HCT116 (cell line): ENCODE results near the gene TRIM27. TPM values are rescaled to one million over a fixed set of nuclear protein-coding genes. Genes with fewer than 3 reads are reported as not detected.

Source experiments
- ATAC-seq: fragments of 200-7000 bp; cut with Tn5 transposase; 2 replicates; pipeline ENCODE4 v1.9.1; 2020; ENCODE audit warnings: mild to moderate bottlenecking, moderate library complexity
- BruUV-seq: library from RNA; stranded (reverse); fragments of 400-500 nt; replicated peaks from 2 replicates; lab custom pipeline; 2021; lab: Mats Ljungman, UMichigan
- CTCF ChIA-PET: fragments of 300-600 bp; sonication (Branson Sonifier 250); formaldehyde crosslinking; loops from one replicate; lab custom pipeline; 2021; ENCODE audit warnings: antibody characterized with exemption; lab: Charles Lee
- POLR2A ChIA-PET: fragments of 300-600, 350-600 bp; sonication (Branson Sonifier 250); formaldehyde crosslinking; loops from one replicate; lab custom pipeline; 2021; ENCODE audit warnings: antibody characterized with exemption; lab: Charles Lee
- RAD21 ChIA-PET, 2 experiments: fragments of 300-600 bp; sonication (Branson Sonifier 250); formaldehyde crosslinking; loops; one replicate each; lab custom pipeline; 2023; ENCODE audit warnings: low total read pairs in 2 of 2; ENCODE audit not compliant: uncharacterized antibody in 2 of 2, unreplicated experiment in 2 of 2, low non-redundant PET in 1 of 2; lab: Charles Lee
- DNase-seq: peaks from one replicate; pipeline ENCODE4 v3.0.0-alpha.2; 2010; ENCODE audit warnings: low read depth, low spot score
- H2AFZ ChIP-seq: fragments of 200-600 bp; shearing (Covaris generic), sonication (generic); 2 replicates; pipeline ENCODE4 v1.6.1; 2017; ENCODE audit warnings: low read depth, mixed run types, mixed read lengths, antibody characterized with exemption, low read length; ENCODE audit not compliant: poor library complexity, severe bottlenecking
- H3K27ac ChIP-seq: 2 replicates; pipeline ENCODE4 v1.5.1; 2012; ENCODE audit warnings: low read depth, low read length
- H3K27me3 ChIP-seq: fragments of 200-600 bp; sonication (generic); 2 replicates; pipeline ENCODE4 v1.6.1; 2016; ENCODE audit warnings: mixed run types, low read length, mixed read lengths; ENCODE audit not compliant: insufficient read depth
- H3K36me3 ChIP-seq, 2 experiments: fragments of 200-500 bp in 1 of 2; fragments of 200-600 bp in 1 of 2; sonication (Bioruptor generic) in 1 of 2; sonication (generic) in 1 of 2; 2 replicates each; pipeline versions ENCODE4 v1.5.1 to v1.6.1; 2014 to 2016; ENCODE audit warnings: low read length in 2 of 2, inconsistent platforms in 1 of 2, mixed read lengths in 1 of 2, mixed run types in 1 of 2; ENCODE audit not compliant: insufficient read depth in 2 of 2, control insufficient read depth in 1 of 2
- H3K4me1 ChIP-seq, 2 experiments: fragments of 200-600 bp in 1 of 2; sonication (generic) in 1 of 2; 2 replicates each; pipeline versions ENCODE4 v1.5.1 to v1.6.1; 2012 to 2017; ENCODE audit warnings: low read length in 2 of 2, inconsistent platforms in 1 of 2, mild to moderate bottlenecking in 1 of 2, mixed read lengths in 1 of 2, mixed run types in 1 of 2, moderate library complexity in 1 of 2; ENCODE audit not compliant: insufficient read depth in 2 of 2, control insufficient read depth in 1 of 2
- H3K4me2 ChIP-seq: fragments of 200-600 bp; sonication (generic); 2 replicates; pipeline ENCODE4 v1.6.1; 2017; ENCODE audit warnings: mixed run types, low read length, mixed read lengths
- H3K4me3 ChIP-seq, 2 experiments: fragments of 200-600 bp in 1 of 2; sonication (generic) in 1 of 2; replicated peaks in 1 of 2; 2 replicates each; pipeline ENCODE4 v1.5.1; 2011 to 2016; ENCODE audit warnings: low read length in 2 of 2, control low read depth in 1 of 2, low read depth in 1 of 2, mild to moderate bottlenecking in 1 of 2, mixed read lengths in 1 of 2, mixed run types in 1 of 2
- H3K79me2 ChIP-seq: fragments of 200-600 bp; sonication (generic); 2 replicates; pipeline ENCODE4 v1.6.1; 2017; ENCODE audit warnings: mild to moderate bottlenecking, mixed run types, low read length, moderate library complexity, mixed read lengths; ENCODE audit not compliant: insufficient read depth
- H3K9ac ChIP-seq: fragments of 200-600 bp; sonication (generic); 2 replicates; pipeline ENCODE4 v1.6.1; 2016; ENCODE audit warnings: low read length, mixed read lengths
- H3K9me2 ChIP-seq: fragments of 200-600 bp; sonication (generic), shearing (Covaris generic); 2 replicates; pipeline ENCODE4 v1.6.1; 2017; ENCODE audit warnings: mixed run types, mild to moderate bottlenecking, moderate library complexity; ENCODE audit not compliant: insufficient read depth
- H3K9me3 ChIP-seq, 2 experiments: fragments of 200-500 bp in 1 of 2; fragments of 200-600 bp in 1 of 2; sonication (Bioruptor generic) in 1 of 2; sonication (generic) in 1 of 2; 2 replicates each; pipeline ENCODE4 v1.6.1; 2014 to 2017; ENCODE audit warnings: low read length in 2 of 2, mixed read lengths in 2 of 2, inconsistent platforms in 1 of 2, low read depth in 1 of 2, mild to moderate bottlenecking in 1 of 2, mixed run types in 1 of 2, moderate library complexity in 1 of 2; ENCODE audit not compliant: control insufficient read depth in 1 of 2, insufficient read depth in 1 of 2
- H4K20me1 ChIP-seq: fragments of 200-600 bp; sonication (generic), shearing (Covaris generic); 2 replicates; pipeline ENCODE4 v1.6.1; 2017; ENCODE audit warnings: mixed run types, mild to moderate bottlenecking, moderate library complexity; ENCODE audit not compliant: insufficient read depth
- CEBPB ChIP-seq: IDR thresholded peaks from 2 replicates; pipeline ENCODE4 v1.6.1; 2012; ENCODE audit warnings: low read depth
- ELF1 ChIP-seq: IDR thresholded peaks from 2 replicates; pipeline ENCODE4 v1.6.1; 2012; ENCODE audit warnings: low read depth, borderline replicate concordance
- FOSL1 ChIP-seq: IDR thresholded peaks from 2 replicates; pipeline ENCODE4 v1.6.1; 2012; ENCODE audit warnings: low read depth
- POLR2AphosphoS5 ChIP-seq: IDR thresholded peaks from 2 replicates; pipeline ENCODE4 v1.6.1; 2011; ENCODE audit warnings: mild to moderate bottlenecking, low read depth, low read length, moderate library complexity
- RAD21 ChIP-seq: IDR thresholded peaks from 2 replicates; pipeline ENCODE4 v1.6.1; 2012; ENCODE audit warnings: low read depth, mild to moderate bottlenecking
- SIN3A ChIP-seq: IDR thresholded peaks from 2 replicates; pipeline ENCODE4 v1.6.1; 2012; ENCODE audit warnings: low read depth
- SP1 ChIP-seq: IDR thresholded peaks from 2 replicates; pipeline ENCODE4 v1.6.1; 2012; ENCODE audit warnings: low read depth
- ZBTB33 ChIP-seq: IDR thresholded peaks from 2 replicates; pipeline ENCODE4 v1.6.1; 2011; ENCODE audit warnings: mild to moderate bottlenecking, low read length, moderate library complexity; ENCODE audit not compliant: insufficient replicate concordance; ENCODE audit errors: extremely low read depth
- ZFX ChIP-seq: fragments of 450-650 bp; IDR thresholded peaks from 2 replicates; pipeline ENCODE4 v1.6.1; 2017
- intact Hi-C: fragments of 100-400 bp; cut with micrococcal nuclease; formaldehyde crosslinking; loops from 2 replicates; pipeline ENCODE4 v1.10.0; 2022
- total RNA-seq: library from RNA; stranded (reverse); gene quantifications from one replicate; pipeline ENCODE4 v1.2.1, GENCODE V29; 2021; ENCODE audit not compliant: unreplicated experiment
- TF ChIP-seq, protein P1 (sequence below), 3 experiments: fragments of 200-600 bp in 1 of 3; sonication (generic) in 1 of 3; IDR thresholded peaks in 2 of 3; conservative IDR thresholded peaks in 1 of 3; 2 replicates each; pipeline ENCODE4 v1.5.1; 2012 to 2017; ENCODE audit warnings: low read depth in 2 of 3, low read length in 2 of 3, antibody characterized with exemption in 1 of 3, borderline replicate concordance in 1 of 3, control low read depth in 1 of 3, mild to moderate bottlenecking in 1 of 3, mixed read lengths in 1 of 3, mixed run types in 1 of 3, moderate library complexity in 1 of 3; ENCODE audit not compliant: insufficient read depth in 1 of 3

The TRIM27 gene
- total RNA-seq, 1 experiment from 2014 or later: 62.5 TPM

GRCh38 chr6:28860581-28860980, 63.2 kb downstream of the TRIM27 start:
- BruUV-seq: no TSS peak

More at GRCh38 chr6:28860581-28860980, 63.2 kb downstream of the TRIM27 start:
- Histone ChIP-seq H3K79me2 (no peaks in the 10 kb centered on the region), H3K4me1 (peaks cover 11 to 27% of the 10 kb centered on the region in 2 experiments; a peak in 3 of 4 replicates), H3K9ac (no peak overlapping the region), H3K27me3 (no peaks in the 10 kb centered on the region), H3K27ac (no peak overlapping the region), H3K9me2 (no peaks in the 10 kb centered on the region), H4K20me1 (no peaks in the 10 kb centered on the region), H3K36me3 (no peaks in the 10 kb centered on the region), H3K9me3 (peaks cover 0 to 3% of the 10 kb centered on the region in 2 experiments; a peak in 1 of 4 replicates), H2AFZ (no peak overlapping the region), H3K4me2 (no peak overlapping the region), H3K4me3 (no peak overlapping the region)
- TF ChIP-seq POLR2AphosphoS5 (no peak), FOSL1 (no peak), SIN3A (no peak), SP1 (no peak), ELF1 (no peak), ZBTB33 (no peak), CEBPB (no peak), RAD21 (no peak), ZFX (no peak)
- TF ChIP-seq, protein P1, sequence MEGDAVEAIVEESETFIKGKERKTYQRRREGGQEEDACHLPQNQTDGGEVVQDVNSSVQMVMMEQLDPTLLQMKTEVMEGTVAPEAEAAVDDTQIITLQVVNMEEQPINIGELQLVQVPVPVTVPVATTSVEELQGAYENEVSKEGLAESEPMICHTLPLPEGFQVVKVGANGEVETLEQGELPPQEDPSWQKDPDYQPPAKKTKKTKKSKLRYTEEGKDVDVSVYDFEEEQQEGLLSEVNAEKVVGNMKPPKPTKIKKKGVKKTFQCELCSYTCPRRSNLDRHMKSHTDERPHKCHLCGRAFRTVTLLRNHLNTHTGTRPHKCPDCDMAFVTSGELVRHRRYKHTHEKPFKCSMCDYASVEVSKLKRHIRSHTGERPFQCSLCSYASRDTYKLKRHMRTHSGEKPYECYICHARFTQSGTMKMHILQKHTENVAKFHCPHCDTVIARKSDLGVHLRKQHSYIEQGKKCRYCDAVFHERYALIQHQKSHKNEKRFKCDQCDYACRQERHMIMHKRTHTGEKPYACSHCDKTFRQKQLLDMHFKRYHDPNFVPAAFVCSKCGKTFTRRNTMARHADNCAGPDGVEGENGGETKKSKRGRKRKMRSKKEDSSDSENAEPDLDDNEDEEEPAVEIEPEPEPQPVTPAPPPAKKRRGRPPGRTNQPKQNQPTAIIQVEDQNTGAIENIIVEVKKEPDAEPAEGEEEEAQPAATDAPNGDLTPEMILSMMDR (IDR thresholded peaks at IDR 0.05 in 2 of 3, conservative IDR thresholded peaks at IDR 0.05 in 1 of 3; ENCODE audit: borderline replicate concordance in 1 of 3, insufficient read depth in 1 of 3, low read depth in 2 of 3, low read length in 2 of 3): no peak
- DNase-seq: no peak
- RAD21 ChIA-PET: no interaction called here
- intact Hi-C loops: no loop called here
- ATAC-seq: no peak
- POLR2A ChIA-PET: no interaction called here
- CTCF ChIA-PET: interaction anchor here (0.7 kb wide), 1 partner anchor 29 kb away, joined by 3 read pairs; no protein-coding TSS in a partner anchor
